Liver (tissue), 9 donors: ENCODE data around the gene SLC8A1. TPM values are rescaled to one million over a fixed set of nuclear protein-coding genes. Genes with fewer than 3 reads are reported as not detected.

Experiments
- DNase-seq: peaks from one replicate; pipeline ENCODE4 v3.0.0-alpha.2; 2017; ENCODE audit warnings: low spot score
- H3K27ac ChIP-seq, 2 donors: one replicate each; pipeline ENCODE4 v1.7.0; 2013; ENCODE audit warnings: inconsistent platforms in 2 of 2, low read length in 2 of 2, control low read depth in 1 of 2, low read depth in 1 of 2, mild to moderate bottlenecking in 1 of 2
- H3K27me3 ChIP-seq, 4 donors: one replicate each; pipeline versions ENCODE4 v1.6.1 to v1.7.0; 2013; ENCODE audit warnings: low read length in 3 of 4, inconsistent platforms in 1 of 4, mild to moderate bottlenecking in 1 of 4, moderate library complexity in 1 of 4; ENCODE audit not compliant: control insufficient read depth in 4 of 4, insufficient read depth in 4 of 4
- H3K36me3 ChIP-seq, 4 donors: one replicate each; pipeline versions ENCODE4 v1.6.1 to v1.7.0; 2013; ENCODE audit warnings: low read length in 3 of 4, mild to moderate bottlenecking in 3 of 4, low read depth in 1 of 4, moderate library complexity in 1 of 4; ENCODE audit not compliant: control insufficient read depth in 4 of 4, insufficient read depth in 3 of 4
- H3K4me1 ChIP-seq, 4 donors: one replicate each; pipeline versions ENCODE4 v1.6.1 to v1.7.0; 2013; ENCODE audit warnings: low read length in 3 of 4, mild to moderate bottlenecking in 3 of 4, moderate library complexity in 1 of 4; ENCODE audit not compliant: control insufficient read depth in 4 of 4, insufficient read depth in 4 of 4
- H3K4me3 ChIP-seq, 3 donors: one replicate each; pipeline versions ENCODE4 v1.6.1 to v1.7.0; 2013; ENCODE audit warnings: low read length in 3 of 3, control low read depth in 1 of 3, low read depth in 1 of 3, mild to moderate bottlenecking in 1 of 3
- H3K9ac ChIP-seq, 2 donors: one replicate each; pipeline ENCODE4 v1.7.0; 2013; ENCODE audit warnings: low read length in 2 of 2, mild to moderate bottlenecking in 2 of 2, moderate library complexity in 2 of 2, control low read depth in 1 of 2, low read depth in 1 of 2
- H3K9me3 ChIP-seq, 4 donors: one replicate each; pipeline versions ENCODE4 v1.6.1 to v1.7.0; 2013; ENCODE audit warnings: low read length in 3 of 4; ENCODE audit not compliant: control insufficient read depth in 4 of 4
- ATF3 ChIP-seq: IDR thresholded peaks from 2 replicates; pipeline ENCODE4 v1.6.1; 2016; ENCODE audit warnings: antibody characterized with exemption
- CTCF ChIP-seq: fragments of 150-350 bp; IDR thresholded peaks from 2 replicates; pipeline ENCODE4 v1.5.1; 2017; ENCODE audit warnings: improper control_type of control experiment, low read depth, low read length; ENCODE audit not compliant: missing input control
- EGR1 ChIP-seq, 2 donors: IDR thresholded peaks; 2 replicates each; pipeline ENCODE4 v1.6.1; 2016 to 2018; ENCODE audit warnings: antibody characterized with exemption in 2 of 2, low read depth in 2 of 2
- FOXA1 ChIP-seq: IDR thresholded peaks from 2 replicates; pipeline ENCODE4 v1.6.1; 2016; ENCODE audit warnings: antibody characterized with exemption
- FOXA2 ChIP-seq: IDR thresholded peaks from 2 replicates; pipeline ENCODE4 v1.6.1; 2016; ENCODE audit warnings: antibody characterized with exemption
- GABPA ChIP-seq, 2 donors: IDR thresholded peaks in 1 of 2; conservative IDR thresholded peaks in 1 of 2; 2 replicates each; pipeline ENCODE4 v1.6.1; 2016; ENCODE audit warnings: antibody characterized with exemption in 2 of 2, mild to moderate bottlenecking in 1 of 2, moderate library complexity in 1 of 2
- HNF4A ChIP-seq, 2 donors: conservative IDR thresholded peaks; 2 replicates each; pipeline ENCODE4 v1.6.1; 2016; ENCODE audit warnings: antibody characterized with exemption in 2 of 2, mild to moderate bottlenecking in 2 of 2
- HNF4G ChIP-seq: IDR thresholded peaks from 2 replicates; pipeline ENCODE4 v1.6.1; 2016; ENCODE audit warnings: antibody characterized with exemption
- JUND ChIP-seq, 2 donors: IDR thresholded peaks; 2 replicates each; pipeline ENCODE4 v1.6.1; 2016; ENCODE audit warnings: antibody characterized with exemption in 2 of 2
- MAX ChIP-seq: IDR thresholded peaks from 2 replicates; pipeline ENCODE4 v1.6.1; 2016; ENCODE audit warnings: antibody characterized with exemption
- NR2F2 ChIP-seq: IDR thresholded peaks from 2 replicates; pipeline ENCODE4 v1.6.1; 2016; ENCODE audit warnings: antibody characterized with exemption
- RAD21 ChIP-seq, 2 donors: IDR thresholded peaks; 2 replicates each; pipeline ENCODE4 v1.6.1; 2016; ENCODE audit warnings: antibody characterized with exemption in 2 of 2, mild to moderate bottlenecking in 2 of 2
- REST ChIP-seq: IDR thresholded peaks from 2 replicates; pipeline ENCODE4 v1.6.1; 2016; ENCODE audit warnings: antibody characterized with exemption, mild to moderate bottlenecking
- RXRA ChIP-seq, 2 donors: IDR thresholded peaks; 2 replicates each; pipeline ENCODE4 v1.6.1; 2017 to 2018; ENCODE audit warnings: antibody characterized with exemption in 2 of 2, mild to moderate bottlenecking in 1 of 2
- SP1 ChIP-seq: IDR thresholded peaks from 2 replicates; pipeline ENCODE4 v1.6.1; 2018; ENCODE audit warnings: antibody characterized with exemption, mild to moderate bottlenecking
- TAF1 ChIP-seq: conservative IDR thresholded peaks from 2 replicates; pipeline ENCODE4 v1.6.1; 2016; ENCODE audit warnings: antibody characterized with exemption, mild to moderate bottlenecking
- YY1 ChIP-seq: IDR thresholded peaks from 2 replicates; pipeline ENCODE4 v1.6.1; 2016; ENCODE audit warnings: antibody characterized with exemption, mild to moderate bottlenecking
- ZBTB33 ChIP-seq: IDR thresholded peaks from 2 replicates; pipeline ENCODE4 v1.6.1; 2016; ENCODE audit warnings: antibody characterized with exemption
- WGBS: extraction: QIAGEN DNeasy Blood & Tissue Kit; methylation state at CpG from one replicate; pipeline ENCODE4 v1.1.7; 2013; 5-methylcytosine and 5-hydroxymethylcytosine counted together
- polyA plus RNA-seq, 2 donors: library from polyadenylated mRNA; stranded (reverse) in 1 of 2; unstranded in 1 of 2; fragments of 200-250 nt in 1 of 2; fragments of >200 nt in 1 of 2; fragmentation: Nextera tagmentation in 1 of 2; extraction: Ambion mirVana in 1 of 2; gene quantifications; one replicate each; pipeline versions ENCODE4 v1.2.1 to v1.2.3, GENCODE V29; 2013 to 2015
- total RNA-seq, 2 donors: library from RNA; depleted of rRNA; stranded (reverse); fragments of >200 nt; gene quantifications; one replicate each; pipeline ENCODE4 v1.2.3, GENCODE V29; 2014
- donor health status: healthy.
- donor health status: healthy.
- donor health status: healthy.
- donor health status: healthy.
- donor health status: healthy.

The SLC8A1 gene
- total and polyA plus RNA-seq, 4 donors, result 1.2 to 18.5 (median 8.2) TPM

GRCh38 chr2:40421631-40422297, 30.1 kb downstream of the SLC8A1 start:
- Histone ChIP-seq H3K36me3 (no peaks in the 10 kb centered on the region), H3K27ac (no peak overlapping the region), H3K4me3 (no peak overlapping the region), H3K4me1 (no peaks in the 10 kb centered on the region), H3K9me3 (no peaks in the 10 kb centered on the region), H3K27me3 (no peaks in the 10 kb centered on the region), H3K9ac (no peak overlapping the region)
- no peak for DNase-seq
- 60% methylated on average over 5 of the region's 5 CpGs for WGBS
- no peak for TF ChIP-seq FOXA1
- no peak for TF ChIP-seq FOXA2
- TF ChIP-seq GABPA (IDR thresholded peaks at IDR 0.05 in 1 of 2, conservative IDR thresholded peaks at IDR 0.05 in 1 of 2), result no peak
- TF ChIP-seq JUND (IDR thresholded peaks at IDR 0.05), result no peak
- no peak for TF ChIP-seq RAD21 (IDR thresholded peaks at IDR 0.05)
- no peak for TF ChIP-seq TAF1

GRCh38 chr2:40420478-40420877, 31.4 kb downstream of the SLC8A1 start:
- H3K27ac ChIP-seq, result no peak overlapping the region
- H3K36me3 ChIP-seq, result no peaks in the 10 kb centered on the region
- no peak for DNase-seq
- WGBS, result 48% methylated on average over 3 of the region's 3 CpGs
- no peaks in the 10 kb centered on the region for H3K9me3 ChIP-seq
- H3K27me3 ChIP-seq, result no peaks in the 10 kb centered on the region
- no peak overlapping the region for H3K9ac ChIP-seq
- H3K4me1 ChIP-seq, result peaks cover 0 to 1% (median 0%) of the 10 kb centered on the region in 4 donors
- H3K4me3 ChIP-seq, result no peak overlapping the region
- TF ChIP-seq HNF4G (no peak), SP1 (no peak), HNF4A (conservative IDR thresholded peaks at IDR 0.05) (no peak), EGR1 (IDR thresholded peaks at IDR 0.05; ENCODE audit: low read depth in 2 of 2) (no peak), ATF3 (no peak), FOXA2 (no peak), CTCF (no peak), NR2F2 (no peak), RXRA (IDR thresholded peaks at IDR 0.05) (no peak), JUND (IDR thresholded peaks at IDR 0.05) (no peak), REST (no peak), TAF1 (no peak), MAX (no peak), FOXA1 (no peak), RAD21 (IDR thresholded peaks at IDR 0.05) (no peak), YY1 (no peak), GABPA (IDR thresholded peaks at IDR 0.05 in 1 of 2, conservative IDR thresholded peaks at IDR 0.05 in 1 of 2) (no peak), ZBTB33 (no peak)
